DND-41 (cell line): ENCODE data around the gene OR5P2.

Experiments used
- CTCF ChIP-seq: IDR thresholded peaks from 2 replicates; pipeline ENCODE4 v1.5.1; 2012; ENCODE audit warnings: borderline replicate concordance, low read length, moderate library complexity, mild to moderate bottlenecking; ENCODE audit not compliant: poor library complexity, severe bottlenecking; ENCODE audit errors: extremely low read depth
- EZH2 ChIP-seq: IDR thresholded peaks from 3 replicates; pipeline ENCODE4 v1.6.1; 2012; ENCODE audit warnings: borderline replicate concordance, low read depth, mild to moderate bottlenecking, moderate library complexity, low read length, inconsistent platforms; ENCODE audit not compliant: severe bottlenecking

- no peak for TF ChIP-seq CTCF
- no peak for TF ChIP-seq EZH2
Observed at GRCh38 chr11:7844986-7845385, 48.2 kb upstream of the OR5P2 start.
